Measurements from ENCODE around the gene FSTL4. TPM values are rescaled to one million over a fixed set of nuclear protein-coding genes. Genes with fewer than 3 reads are reported as not detected.

FSTL4 gene
- polyA plus RNA-seq, 1 donor (not counting 4 experiments of a cell fraction or from before 2014, with no cell fraction given): 1.7 TPM

DNA sequence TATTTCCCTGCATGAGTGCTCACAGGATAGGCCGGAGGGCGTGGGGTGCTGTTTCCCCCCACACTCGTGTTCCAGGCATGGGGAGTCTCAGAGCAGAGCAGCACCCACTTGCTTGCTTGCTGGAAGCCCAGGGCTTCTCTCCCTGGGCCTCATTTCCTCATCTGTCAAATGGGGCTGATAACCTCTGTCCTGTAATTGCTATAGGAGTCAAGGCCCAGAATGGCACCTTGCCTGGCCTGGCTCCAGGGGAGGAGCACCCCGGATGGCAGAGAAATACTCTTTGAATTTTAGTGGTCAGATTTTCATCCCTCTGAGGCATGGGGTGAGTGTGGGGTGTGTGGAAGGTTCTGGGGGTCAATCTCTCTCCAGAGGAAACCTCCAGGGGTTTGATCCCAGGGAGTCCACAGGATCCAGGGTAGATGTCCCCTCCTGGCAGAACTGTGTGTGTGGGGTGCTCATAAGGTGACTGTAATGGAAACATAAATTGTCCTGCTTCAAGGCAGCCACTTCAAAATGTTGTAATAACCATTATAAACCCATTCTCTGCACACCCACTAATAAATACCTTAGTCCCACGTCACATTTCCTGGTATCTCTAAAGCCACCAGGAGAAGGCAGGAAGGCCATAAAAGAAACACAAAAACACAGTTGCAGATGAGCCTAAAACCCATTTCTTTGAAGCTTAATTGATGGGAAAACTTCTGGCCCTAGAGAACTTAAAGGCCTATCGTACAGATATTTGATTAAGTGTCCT is 272.2 kb downstream of the FSTL4 start:
- no peaks in the 10 kb centered on the region for H3K9me1 ChIP-seq (ENCODE audit: control insufficient read depth, extremely low read depth, insufficient read depth, low read length)
- H2AFZ ChIP-seq (ENCODE audit: control insufficient read depth, low read length): no peak overlapping the region
- no peaks in the 10 kb centered on the region for H3K36me3 ChIP-seq (ENCODE audit: control insufficient read depth in 2 of 2, extremely low read depth in 1 of 2, insufficient read depth in 2 of 2, low read length in 2 of 2)
- no peak overlapping the region for H3K9ac ChIP-seq (ENCODE audit: control insufficient read depth, extremely low read depth, insufficient read depth, low read length)
- H3K9me3 ChIP-seq (ENCODE audit: control insufficient read depth, low read depth, low read length): no peaks in the 10 kb centered on the region
- H3K4me2 ChIP-seq (ENCODE audit: control insufficient read depth, extremely low read depth, insufficient read depth, low read depth, low read length): no peak overlapping the region
- no peaks in the 10 kb centered on the region for H3K27me3 ChIP-seq (ENCODE audit: control insufficient read depth, extremely low read depth, insufficient read depth, low read length)
- dilution Hi-C loops (cut with MboI; ENCODE audit: extremely low pct_ligation_motif_present, low sequenced_read_pairs): no loop called here
- no peak for DNase-seq (ENCODE audit: low read depth, low spot score)
- no peaks in the 10 kb centered on the region for H3K4me1 ChIP-seq (ENCODE audit: control insufficient read depth, extremely low read depth, insufficient read depth, low read length)
- H3K4me3 ChIP-seq (ENCODE audit: control insufficient read depth in 2 of 3, extremely low read depth in 1 of 3, insufficient read depth in 2 of 3, low read depth in 1 of 3, low read length in 3 of 3): no peak overlapping the region
- H3K27ac ChIP-seq (ENCODE audit: control insufficient read depth, insufficient read depth, low read length): no peak overlapping the region
- H4K20me1 ChIP-seq (ENCODE audit: control insufficient read depth, extremely low read depth, insufficient read depth, low read length): no peaks in the 10 kb centered on the region
- TF ChIP-seq CTCF (optimal IDR thresholded peaks at IDR 0.05 in 1 of 3, IDR thresholded peaks at IDR 0.05 in 1 of 3, conservative IDR thresholded peaks at IDR 0.05 in 1 of 3; ENCODE audit: extremely low read depth in 1 of 3, insufficient read depth in 2 of 3, low read length in 3 of 3) (no peak), EZH2 (IDR thresholded peaks at IDR 0.05; ENCODE audit: low read length) (no peak)
- H3K79me2 ChIP-seq (ENCODE audit: control insufficient read depth, insufficient read depth, low read length): no peaks in the 10 kb centered on the region
- FAIRE-seq: no peak

- H3K4me2 ChIP-seq (ENCODE audit: control insufficient read depth, extremely low read depth, insufficient read depth, low read depth, low read length): no peak overlapping the region
Observed at GRCh38 chr5:133338504-133339355, 273.6 kb downstream of the FSTL4 start.

More at GRCh38 chr5:133338504-133339355, 273.6 kb downstream of the FSTL4 start:
- H4K20me1 ChIP-seq (ENCODE audit: control insufficient read depth, extremely low read depth, insufficient read depth, low read length): no peaks in the 10 kb centered on the region
- FAIRE-seq (no peak), DNase-seq (ENCODE audit: low read depth, low spot score) (no peak)
- no peaks in the 10 kb centered on the region for H3K79me2 ChIP-seq (ENCODE audit: control insufficient read depth, insufficient read depth, low read length)
- H3K9ac ChIP-seq (ENCODE audit: control insufficient read depth, extremely low read depth, insufficient read depth, low read length): no peak overlapping the region
- dilution Hi-C loops (cut with MboI; ENCODE audit: extremely low pct_ligation_motif_present, low sequenced_read_pairs): no loop called here
- H3K9me1 ChIP-seq (ENCODE audit: control insufficient read depth, extremely low read depth, insufficient read depth, low read length): no peaks in the 10 kb centered on the region
- H3K9me3 ChIP-seq (ENCODE audit: control insufficient read depth, low read depth, low read length): no peaks in the 10 kb centered on the region
- H3K27ac ChIP-seq (ENCODE audit: control insufficient read depth, insufficient read depth, low read length): no peak overlapping the region
- TF ChIP-seq CTCF (optimal IDR thresholded peaks at IDR 0.05 in 1 of 3, IDR thresholded peaks at IDR 0.05 in 1 of 3, conservative IDR thresholded peaks at IDR 0.05 in 1 of 3; ENCODE audit: extremely low read depth in 1 of 3, insufficient read depth in 2 of 3, low read length in 3 of 3) (no peak), EZH2 (IDR thresholded peaks at IDR 0.05; ENCODE audit: low read length) (no peak)
- H3K36me3 ChIP-seq (ENCODE audit: control insufficient read depth in 2 of 2, extremely low read depth in 1 of 2, insufficient read depth in 2 of 2, low read length in 2 of 2): no peaks in the 10 kb centered on the region
- H3K4me3 ChIP-seq (ENCODE audit: control insufficient read depth in 2 of 3, extremely low read depth in 1 of 3, insufficient read depth in 2 of 3, low read depth in 1 of 3, low read length in 3 of 3): no peak overlapping the region
- H3K4me1 ChIP-seq (ENCODE audit: control insufficient read depth, extremely low read depth, insufficient read depth, low read length): no peaks in the 10 kb centered on the region
- H2AFZ ChIP-seq (ENCODE audit: control insufficient read depth, low read length): no peak overlapping the region
- peaks cover 4% of the 10 kb centered on the region for H3K27me3 ChIP-seq (ENCODE audit: control insufficient read depth, extremely low read depth, insufficient read depth, low read length)

Measured in keratinocyte (primary cell).